ENCODE results near the gene ZNF140.

The ZNF140 gene

GRCh38 chr12:133080368-133081158, at the start of gene ZNF140:
Gene ZNF140 (plus strand): TSS chr12:133080923. CDS start chr12:133081321, 398 bp downstream.
- DNase-seq (ENCODE audit: low read depth in 2 of 2, low spot score in 1 of 2), result peak; percentile 86 to 90

DNA sequence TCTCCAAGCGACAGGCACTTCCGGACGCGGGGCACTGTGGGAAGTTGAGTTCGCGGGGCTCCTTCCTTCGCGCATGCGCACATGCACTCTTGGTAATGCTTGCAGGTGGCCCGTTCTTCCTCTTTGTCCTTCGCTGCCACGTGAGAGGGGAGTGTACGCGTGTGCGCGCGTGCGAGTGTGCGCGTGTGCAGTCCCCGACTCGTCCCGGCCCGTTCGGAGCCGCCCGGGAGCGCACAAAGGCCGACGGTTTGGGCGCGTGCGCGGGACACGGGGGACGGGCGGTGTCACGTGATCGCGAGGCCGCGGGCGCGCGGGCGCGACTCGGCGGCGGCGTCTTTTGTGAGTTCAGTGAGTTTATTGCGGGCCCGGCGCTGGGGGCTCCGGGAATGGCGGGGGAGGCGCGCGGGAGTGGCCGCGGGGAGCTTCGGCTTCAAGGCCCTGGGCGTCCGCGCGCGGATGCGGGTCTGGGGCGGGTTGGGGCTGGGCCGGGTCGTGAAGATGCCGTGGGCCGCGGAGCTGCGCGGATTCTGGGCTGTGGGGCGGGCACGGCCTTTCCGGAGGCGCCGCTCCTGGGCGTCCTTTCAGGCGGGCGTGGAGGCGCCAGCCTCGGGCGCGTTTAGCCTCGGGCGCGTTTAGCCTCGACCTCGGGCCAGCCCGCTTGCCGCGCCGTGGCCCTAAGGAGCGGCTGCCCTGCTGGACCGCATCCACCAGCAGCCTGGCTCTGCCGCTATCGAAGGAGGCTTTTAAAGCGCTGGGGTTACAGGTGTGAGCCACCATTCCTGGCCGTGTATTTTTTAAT, 43.3 kb upstream of the ZNF140 start, which contains the start of gene ZNF84:
Gene ZNF84 (plus strand): TSS at position 303 of the 799 bp plus-strand sequence. CDS start 3,959 bp downstream, outside the sequence.
- DNase-seq (ENCODE audit: low read depth in 2 of 2, low spot score in 1 of 2), result peak; percentile 92 to 96

- no peak for DNase-seq (ENCODE audit: low read depth in 2 of 2, low spot score in 1 of 2)
These were observed 42.5 kb upstream of the ZNF140 start for GRCh38 chr12:133038118-133038709.

GRCh38 chr12:133046698-133047097, 34.0 kb upstream of the ZNF140 start:
- no peak for DNase-seq (ENCODE audit: low read depth in 2 of 2, low spot score in 1 of 2)

DNA sequence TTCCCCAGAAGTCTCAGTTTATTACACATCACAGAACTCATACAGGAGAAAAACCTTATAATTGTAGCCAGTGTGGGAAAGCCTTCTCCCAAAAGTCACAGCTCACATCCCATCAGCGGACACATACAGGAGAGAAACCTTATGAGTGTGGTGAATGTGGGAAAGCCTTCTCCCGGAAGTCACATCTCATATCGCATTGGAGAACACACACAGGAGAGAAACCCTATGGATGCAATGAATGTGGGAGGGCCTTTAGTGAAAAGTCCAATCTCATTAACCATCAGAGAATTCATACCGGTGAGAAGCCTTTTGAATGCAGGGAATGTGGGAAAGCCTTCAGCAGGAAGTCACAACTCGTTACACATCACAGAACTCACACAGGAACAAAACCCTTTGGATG, 23.3 kb upstream of the ZNF140 start:
- DNase-seq (ENCODE audit: low read depth in 2 of 2, low spot score in 1 of 2), result no peak

- no peak for DNase-seq (ENCODE audit: low read depth in 2 of 2, low spot score in 1 of 2)
These were observed 22.3 kb upstream of the ZNF140 start for GRCh38 chr12:133058203-133059113.

GRCh38 chr12:133061954-133062353, 18.8 kb upstream of the ZNF140 start:
- no peak for DNase-seq (ENCODE audit: low read depth in 2 of 2, low spot score in 1 of 2)

DNA sequence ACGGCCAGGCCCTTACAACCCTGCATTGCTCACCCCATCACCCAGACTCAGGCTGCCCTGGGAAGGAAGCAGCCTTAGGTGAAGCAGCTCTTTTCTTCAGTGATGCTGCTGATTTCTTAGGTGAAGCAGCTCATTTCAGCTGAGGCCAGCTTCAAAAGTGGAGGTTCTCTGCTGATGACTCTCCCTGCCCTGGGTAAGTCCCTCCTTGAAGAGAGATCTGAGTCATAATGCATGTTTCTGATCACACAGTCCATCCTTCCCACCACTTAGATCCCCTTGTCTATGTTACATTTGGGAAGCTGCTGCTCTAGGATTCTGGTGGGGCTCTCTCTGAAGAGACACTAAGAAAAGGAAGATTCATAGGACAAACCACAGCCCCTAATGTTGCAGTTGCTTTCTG, 17.2 kb upstream of the ZNF140 start:
- no peak for DNase-seq (ENCODE audit: low read depth in 2 of 2, low spot score in 1 of 2)

DNA sequence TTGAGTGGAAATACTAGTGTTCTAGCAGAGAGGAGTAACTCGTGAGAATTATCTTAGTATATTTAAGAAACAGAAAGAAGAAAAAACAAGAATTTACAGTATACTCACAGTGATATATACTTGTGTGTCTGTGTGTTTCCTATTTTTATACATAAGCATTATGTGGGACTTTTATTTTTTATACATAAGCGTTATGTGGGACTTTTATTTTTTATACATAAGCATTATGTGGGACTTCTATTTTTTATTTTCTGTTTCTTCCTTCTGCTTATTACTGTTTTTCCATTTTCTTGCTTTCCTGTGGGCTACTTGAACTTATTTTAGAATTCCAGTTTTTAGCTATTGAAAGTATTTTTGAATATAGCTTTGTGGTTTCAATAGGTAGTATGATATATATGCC, 6.9 kb upstream of the ZNF140 start:
- no peak for DNase-seq (ENCODE audit: low read depth in 2 of 2, low spot score in 1 of 2)

GRCh38 chr12:133080026-133080367, 726 bp upstream of the ZNF140 start:
- peak; percentile 93 to 95 for DNase-seq (ENCODE audit: low read depth in 2 of 2, low spot score in 1 of 2)

DNA sequence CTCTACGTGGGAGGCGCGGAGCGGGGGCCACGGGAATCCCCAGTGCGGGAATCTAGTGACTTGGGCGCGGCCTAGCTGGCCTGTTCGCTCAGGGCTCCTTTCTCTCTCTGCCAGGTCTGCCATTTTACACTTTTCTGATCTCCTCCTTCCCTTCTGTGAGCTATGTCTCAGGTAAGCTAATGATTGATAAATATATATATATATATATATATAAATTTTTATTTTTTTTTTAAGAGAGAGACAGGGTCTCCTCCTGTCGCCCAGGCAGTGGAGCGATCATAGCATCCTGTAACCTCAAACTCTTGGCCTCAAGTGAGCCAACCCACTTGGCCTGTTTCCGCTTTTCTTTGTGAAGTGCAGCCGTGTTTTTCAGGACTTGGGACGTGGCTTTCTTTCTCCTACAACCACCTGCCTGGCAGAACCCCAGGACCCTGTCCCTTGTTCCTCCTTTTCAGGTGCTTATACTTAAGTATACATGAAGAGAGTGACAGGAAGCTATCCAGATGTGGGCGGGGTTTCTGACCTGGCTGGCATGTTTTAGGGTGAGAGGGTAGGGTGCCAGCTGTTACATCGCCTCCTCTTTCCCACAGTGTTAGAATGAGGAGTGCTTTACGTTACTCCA, 547 bp downstream of the ZNF140 start:
- DNase-seq (ENCODE audit: low read depth in 2 of 2, low spot score in 1 of 2), result no peak

GRCh38 chr12:133083345-133083744, 2.6 kb downstream of the ZNF140 start:
- DNase-seq (ENCODE audit: low read depth in 2 of 2, low spot score in 1 of 2), result no peak

- no peak for DNase-seq (ENCODE audit: low read depth in 2 of 2, low spot score in 1 of 2)
These were observed 24.9 kb downstream of the ZNF140 start for GRCh38 chr12:133105620-133106019.

- DNase-seq (ENCODE audit: low read depth in 2 of 2, low spot score in 1 of 2), result no peak
These were observed 25.5 kb downstream of the ZNF140 start for GRCh38 chr12:133106253-133106652.

DNA sequence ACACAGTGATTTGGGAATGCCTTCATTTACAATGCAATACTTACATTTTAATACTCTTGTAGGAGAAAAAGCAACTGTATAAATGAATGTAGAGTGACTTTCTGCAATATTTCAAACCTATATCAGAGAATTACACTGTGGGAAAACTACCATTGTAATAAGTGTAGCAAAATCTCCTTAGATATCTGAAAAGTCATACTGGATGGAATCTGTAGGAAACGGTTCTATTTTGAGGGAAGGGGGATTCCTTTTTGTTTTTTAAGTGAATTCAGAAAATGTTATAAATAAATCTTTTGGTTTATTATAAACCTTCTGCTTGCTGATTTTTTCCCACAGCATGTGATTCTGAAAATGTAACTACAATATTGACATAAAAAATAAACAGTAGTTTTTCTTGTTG, 26.4 kb downstream of the ZNF140 start:
- no peak for DNase-seq (ENCODE audit: low read depth in 2 of 2, low spot score in 1 of 2)

- no peak for DNase-seq (ENCODE audit: low read depth in 2 of 2, low spot score in 1 of 2)
These were observed 27.4 kb downstream of the ZNF140 start for GRCh38 chr12:133108150-133108549.

DNA sequence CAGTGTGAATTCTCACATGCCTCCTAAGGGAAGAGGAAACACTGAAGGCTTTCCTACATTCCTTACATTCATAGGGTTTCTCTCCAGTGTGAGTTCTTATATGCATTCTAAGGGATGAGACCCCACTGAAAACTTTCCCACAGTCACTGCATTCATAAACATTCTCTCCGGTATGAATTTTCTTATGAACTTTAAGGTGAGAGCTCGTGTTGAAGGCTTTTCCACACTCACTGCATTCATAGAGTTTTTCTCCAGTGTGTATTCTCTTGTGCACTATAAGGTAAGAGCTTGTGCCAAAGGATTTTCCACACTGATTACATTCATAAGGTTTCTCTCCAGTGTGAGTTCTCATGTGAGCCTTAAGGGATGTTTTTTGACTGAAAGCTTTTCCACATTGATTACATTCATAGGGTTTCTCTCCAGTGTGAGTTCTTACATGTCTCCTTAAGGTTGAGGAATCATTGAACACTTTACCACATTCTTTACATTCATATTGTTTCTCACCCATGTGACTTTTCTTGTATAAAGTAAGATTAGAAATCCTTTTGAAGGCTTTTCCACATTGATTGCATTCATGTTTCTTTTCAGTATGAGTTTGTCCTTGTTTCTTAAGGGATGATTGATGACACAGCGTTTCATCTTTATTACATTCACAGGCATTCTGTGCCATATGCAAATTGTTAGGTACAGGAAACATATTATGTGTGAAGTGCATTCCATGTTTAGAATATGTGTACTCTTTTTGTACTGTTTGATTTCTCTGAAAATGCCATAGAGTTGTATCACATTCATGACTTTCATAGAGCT, 39.9 kb downstream of the ZNF140 start:
- DNase-seq (ENCODE audit: low read depth in 2 of 2, low spot score in 1 of 2), result no peak

DNA sequence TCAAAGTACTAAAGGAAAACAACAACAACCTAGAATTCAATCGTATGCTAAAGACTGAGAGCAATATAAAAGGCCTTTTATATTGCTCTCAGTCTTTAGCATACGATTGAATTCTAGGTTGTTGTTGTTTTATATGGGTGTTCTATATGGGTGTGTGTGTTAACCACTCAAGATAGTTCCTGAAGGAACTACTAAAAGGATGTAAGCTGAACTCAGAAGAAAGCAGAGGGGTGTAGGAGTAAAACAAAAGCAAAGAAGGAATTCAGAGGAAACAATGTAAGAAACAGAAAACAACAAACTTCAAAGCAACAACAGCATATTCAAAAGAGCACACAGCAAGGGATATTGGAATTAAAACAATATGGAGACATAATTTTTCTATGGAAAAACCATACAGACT, 44.0 kb downstream of the ZNF140 start:
- no peak for DNase-seq (ENCODE audit: low read depth in 2 of 2, low spot score in 1 of 2)

GRCh38 chr12:133129368-133130037, 48.8 kb downstream of the ZNF140 start:
- no peak for DNase-seq (ENCODE audit: low read depth in 2 of 2, low spot score in 1 of 2)
